NCI-H1417 (cell line): ENCODE results near the gene ANKAR.
A peak's percentile ranks its signal among the peaks of the same experiment; 100 is the strongest.
"Not testable (repeated sequence)": the region's sequence is repeated elsewhere in the genome, so short reads cannot be mapped to it uniquely, and the experiment has no call there.

Source experiments
- DNase-seq, 3 experiments: peaks; one replicate each; lab custom pipeline; 2025; lab: John Stamatoyannopoulos, UW

ANKAR gene

GRCh38 chr2:189674374-189675112, at the start of gene ANKAR:
Gene ANKAR (plus strand): TSS chr2:189674670. CDS start chr2:189676491, 1,821 bp downstream.
- DNase-seq = peak in 2 of 3 experiments; percentile 7 to 14

- no peak for DNase-seq
These were observed 48.8 kb upstream of the ANKAR start for GRCh38 chr2:189625636-189626035.

GRCh38 chr2:189627789-189628188, 46.7 kb upstream of the ANKAR start:
- DNase-seq = no peak

DNA sequence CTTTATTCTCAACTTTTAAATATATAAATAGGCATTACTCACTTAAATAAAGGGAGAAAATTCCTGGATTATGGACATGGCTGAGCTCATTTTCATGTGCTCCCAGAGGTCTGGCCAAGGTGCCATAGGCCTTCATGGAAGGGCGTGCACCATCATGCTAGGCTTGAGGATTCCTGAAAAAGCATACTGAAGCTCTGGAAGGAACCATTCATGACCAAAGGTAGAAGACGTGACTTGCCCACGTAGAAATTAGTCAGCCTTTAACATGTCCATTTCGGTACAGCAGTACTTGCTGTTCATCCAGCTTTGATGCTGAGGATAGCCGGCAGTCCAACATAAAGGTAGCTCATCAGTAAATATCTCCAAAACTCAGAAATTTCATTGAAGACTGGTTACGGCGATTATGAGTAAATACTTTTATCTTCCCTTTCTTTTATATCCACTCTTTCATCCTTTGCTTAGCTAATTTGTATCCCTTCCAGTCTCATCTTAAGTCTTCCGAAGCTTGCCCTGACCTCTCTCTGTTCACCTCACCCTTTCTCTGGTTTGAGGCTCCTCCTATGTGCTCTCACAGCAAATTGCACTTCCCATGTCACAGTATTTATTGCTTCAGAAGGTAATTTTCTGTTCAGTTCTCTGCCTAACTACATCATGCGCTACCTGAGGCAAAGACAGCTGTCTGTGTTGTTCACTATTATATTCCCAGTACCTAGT, 45.5 kb upstream of the ANKAR start:
- peak in 1 of 3 experiments; percentile 11 for DNase-seq

DNA sequence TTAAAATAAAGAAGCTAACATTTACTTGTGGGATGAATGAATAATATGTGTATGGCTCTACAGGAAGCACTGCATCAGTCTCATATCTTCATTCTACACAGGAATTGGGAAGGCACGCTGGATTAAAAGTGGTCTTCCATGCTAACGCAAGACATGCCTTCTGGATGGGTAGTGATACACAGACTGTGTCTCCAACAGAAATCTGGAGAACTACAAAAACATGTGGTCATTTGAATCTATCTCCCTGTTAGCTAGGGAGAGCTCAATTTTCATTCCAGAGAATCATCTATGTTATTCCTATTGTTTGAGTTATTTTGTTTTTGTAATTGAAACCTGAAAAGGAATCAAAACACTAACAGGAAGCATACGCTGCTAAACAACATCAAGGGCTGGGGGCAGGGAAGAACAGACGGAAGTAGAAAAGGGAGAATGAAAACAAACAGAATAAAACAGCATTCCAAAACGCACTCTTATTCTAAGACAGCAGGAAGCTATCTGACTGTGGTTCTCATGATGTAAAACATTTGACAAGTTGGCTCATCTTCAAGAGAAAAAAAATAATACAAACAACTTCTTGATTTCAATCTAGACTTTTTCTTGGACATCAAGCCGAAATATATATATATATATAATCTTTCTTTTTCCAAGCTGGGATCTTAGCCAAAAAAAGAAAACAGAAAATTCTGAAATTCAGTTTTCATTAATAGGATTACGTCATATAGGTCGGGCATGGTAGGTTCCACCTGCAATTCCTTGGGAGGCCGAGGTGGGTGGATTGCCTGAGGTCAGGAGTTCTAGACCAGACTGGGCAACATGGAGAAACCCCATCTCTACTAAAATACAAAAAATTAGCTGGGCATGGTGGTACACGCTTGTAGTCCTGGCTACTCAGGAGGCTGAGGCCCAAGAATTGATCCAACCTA, 44.7 kb upstream of the ANKAR start:
- DNase-seq = no peak

DNA sequence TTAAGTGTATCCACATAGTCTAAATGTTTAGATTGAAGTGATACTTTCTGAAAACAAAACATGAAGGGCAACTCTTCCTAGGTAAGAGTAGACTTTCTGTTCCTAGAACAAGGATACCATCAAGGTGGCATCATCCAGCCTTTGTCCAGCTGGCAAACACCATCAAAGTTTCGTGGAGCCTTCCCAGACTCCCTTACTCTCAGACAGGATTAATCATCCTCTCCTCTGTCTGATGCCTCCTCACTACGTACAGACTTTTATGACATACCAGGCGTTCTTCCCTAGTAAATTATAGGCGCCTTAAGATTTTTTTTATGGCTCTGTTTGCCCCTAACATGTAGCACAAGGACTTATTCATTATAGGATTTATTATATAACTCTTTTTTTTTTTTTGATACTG, 42.6 kb upstream of the ANKAR start:
- no peak for DNase-seq

DNA sequence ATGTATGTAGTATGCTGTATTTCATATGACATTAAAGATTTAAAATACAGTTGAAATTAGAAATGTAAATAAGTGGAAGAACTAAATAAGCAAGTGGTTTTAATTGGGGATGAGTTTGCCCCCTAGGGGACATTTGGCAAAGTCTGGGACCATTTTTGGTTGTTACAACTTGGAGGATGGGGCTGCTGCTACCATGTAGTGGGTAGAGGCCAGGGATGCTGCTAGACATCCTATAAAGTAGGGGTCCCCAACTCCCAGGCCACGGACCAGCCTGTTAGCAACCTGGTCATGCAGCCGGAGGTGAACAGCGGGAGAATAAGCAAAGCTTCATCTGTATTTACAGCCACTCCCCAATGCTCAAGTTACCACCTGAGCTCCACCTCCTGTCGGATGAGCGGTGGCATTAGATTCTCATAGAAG, 41.1 kb upstream of the ANKAR start:
- DNase-seq = no peak

DNA sequence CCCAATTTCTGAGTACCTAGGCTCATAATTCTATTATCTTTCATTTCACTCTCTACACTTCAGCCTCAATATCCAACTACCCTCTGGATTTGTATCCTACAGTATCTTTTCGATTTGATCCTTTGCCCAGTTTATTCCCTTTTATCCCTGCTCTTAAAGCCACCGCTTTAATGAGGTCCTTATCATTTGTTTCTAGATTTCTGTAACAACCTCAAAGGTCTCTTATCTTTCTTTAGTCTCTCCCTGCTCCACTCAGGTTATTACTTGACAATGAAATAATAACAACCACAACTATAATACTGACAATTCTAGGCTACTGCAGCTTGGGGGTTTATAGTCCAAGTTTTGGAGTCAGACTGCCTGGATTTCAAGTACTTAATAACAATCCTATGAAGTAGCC, 39.1 kb upstream of the ANKAR start:
- no peak for DNase-seq

- no peak for DNase-seq
These were observed 36.0 kb upstream of the ANKAR start for GRCh38 chr2:189638301-189639006.

DNA sequence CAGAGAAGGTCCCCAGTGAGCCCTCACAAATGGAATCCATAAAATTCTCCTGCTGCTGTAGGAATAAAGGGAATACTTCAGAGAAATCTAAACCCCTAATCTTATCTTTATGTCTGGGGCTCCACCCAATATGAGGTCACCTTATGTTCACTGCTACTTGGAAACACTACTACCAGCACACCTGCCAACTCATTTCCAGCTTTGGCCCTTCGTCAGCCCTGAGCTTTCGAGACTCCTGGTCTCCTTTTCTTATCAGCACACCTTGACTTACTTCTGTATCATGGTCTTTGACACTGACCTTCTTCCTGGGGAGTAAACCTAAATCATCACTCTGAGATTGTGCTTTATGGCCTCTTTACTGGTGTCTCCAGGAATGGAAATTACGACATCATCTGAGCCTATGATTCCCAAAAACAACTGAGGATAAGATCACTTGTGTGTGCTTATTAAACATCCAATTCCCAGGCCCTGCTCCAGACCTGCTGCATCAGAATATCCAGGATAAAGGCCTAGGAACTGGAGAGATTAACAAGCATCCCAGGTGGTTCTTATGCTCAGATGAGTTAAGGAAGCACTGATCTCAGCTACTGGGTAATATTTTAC, 35.4 kb upstream of the ANKAR start:
- no peak for DNase-seq

GRCh38 chr2:189641002-189641401, 33.5 kb upstream of the ANKAR start:
- peak in 1 of 3 experiments; percentile 8 for DNase-seq

GRCh38 chr2:189641590-189641989, 32.9 kb upstream of the ANKAR start:
- DNase-seq = no peak

- no peak for DNase-seq
These were observed 27.9 kb upstream of the ANKAR start for GRCh38 chr2:189646521-189646920.

DNA sequence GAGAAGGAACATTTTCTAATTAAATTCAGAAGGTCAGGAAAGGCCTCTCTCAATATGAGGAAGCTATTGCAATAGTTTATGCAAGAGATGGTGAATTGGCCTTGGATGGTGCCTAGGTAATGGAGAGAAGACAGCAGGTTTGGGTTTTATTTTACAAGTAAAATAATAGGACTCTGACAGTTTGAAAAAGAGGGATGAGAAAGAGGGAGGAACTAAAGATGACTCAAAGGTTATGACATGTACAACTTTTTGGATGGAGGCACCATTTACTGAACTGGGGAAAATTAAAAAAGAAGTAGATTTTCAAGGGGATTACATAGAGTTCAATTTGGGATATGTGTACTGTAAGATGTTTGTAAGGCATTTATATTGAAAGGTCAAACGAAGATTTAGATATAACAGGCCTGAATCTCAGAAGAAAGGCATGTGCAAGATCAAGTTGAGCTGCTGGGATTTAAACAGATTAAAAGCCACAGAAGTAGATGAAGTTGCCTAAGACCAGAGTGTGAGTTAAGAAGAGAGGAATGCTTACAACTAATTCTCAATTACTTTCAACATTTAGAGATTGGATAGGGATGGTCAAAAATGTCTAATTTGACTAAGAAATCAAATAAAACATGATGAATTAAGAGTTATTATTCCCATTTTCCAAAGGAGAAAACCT, 25.5 kb upstream of the ANKAR start:
- DNase-seq = no peak

- DNase-seq = no peak
These were observed 23.2 kb upstream of the ANKAR start for GRCh38 chr2:189651284-189651683.

DNA sequence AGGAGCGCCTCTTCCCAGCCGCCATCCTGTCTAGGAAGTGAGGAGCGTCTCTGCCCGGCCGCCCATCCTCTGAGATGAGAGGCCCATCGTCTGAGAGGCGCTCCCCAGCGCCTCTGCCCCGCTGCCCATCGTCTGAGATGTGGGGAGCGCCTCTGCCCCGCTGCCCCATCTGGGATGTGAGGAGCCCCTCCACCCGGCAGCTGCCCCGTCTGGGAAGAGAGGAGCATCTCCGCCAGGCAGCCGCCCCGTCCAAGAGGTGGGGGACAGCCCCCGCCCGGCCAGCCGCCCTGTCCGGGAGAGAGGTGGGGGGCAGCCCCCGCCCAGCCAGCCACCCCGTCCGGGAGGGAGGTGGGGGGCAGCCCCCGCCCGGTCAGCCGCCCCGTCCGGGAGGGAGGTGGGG, 21.0 kb upstream of the ANKAR start:
- not testable (repeated sequence) for DNase-seq

- no peak for DNase-seq
These were observed 19.8 kb upstream of the ANKAR start for GRCh38 chr2:189654641-189655040.

DNA sequence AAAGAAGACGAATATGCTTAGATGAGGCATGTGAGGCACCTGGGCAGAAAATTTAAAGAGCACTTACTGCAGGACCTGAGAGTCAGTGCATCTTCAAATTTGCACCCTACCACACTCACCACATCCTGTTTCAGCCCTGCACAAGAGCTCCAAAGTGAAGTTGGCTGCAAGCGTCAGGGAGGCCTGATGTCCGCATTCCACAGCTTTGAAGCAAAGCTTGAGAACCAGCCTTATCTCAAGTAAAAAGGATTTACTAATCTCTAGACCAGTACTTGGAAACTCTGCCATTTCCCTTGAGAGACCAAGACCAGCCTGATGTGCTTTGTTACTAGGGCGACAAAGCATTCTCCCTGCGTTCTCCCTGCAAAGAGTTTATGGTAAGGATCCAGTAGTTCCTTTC, 16.6 kb upstream of the ANKAR start:
- no peak for DNase-seq

- DNase-seq = no peak
These were observed 15.9 kb upstream of the ANKAR start for GRCh38 chr2:189658306-189659212.

GRCh38 chr2:189659734-189660133, 14.7 kb upstream of the ANKAR start:
- no peak for DNase-seq
